ENCODE results near the gene CRABP1.

The CRABP1 gene

GRCh38 chr15:78388865-78389264 is 48.7 kb downstream of the CRABP1 start:
- Histone ChIP-seq H3K36me3 (ENCODE audit: insufficient read depth, low read depth, low read length) (no peaks in the 10 kb centered on the region), H3K4me3 (ENCODE audit: low read length) (no peak overlapping the region), H3K27me3 (ENCODE audit: insufficient read depth, low read length) (no peaks in the 10 kb centered on the region; the same call in 1 of the 2 replicates), H3K9ac (ENCODE audit: low read depth, low read length) (no peak overlapping the region), H3K27ac (ENCODE audit: low read length) (no peak overlapping the region), H3K4me1 (ENCODE audit: insufficient read depth, low read length) (peaks cover 25% of the 10 kb centered on the region; the same call in 1 of the 2 replicates), H3K9me3 (ENCODE audit: insufficient read depth, low read depth, low read length) (no peaks in the 10 kb centered on the region)

- Histone ChIP-seq H3K9ac (ENCODE audit: low read depth, low read length) (no peak overlapping the region), H3K36me3 (ENCODE audit: insufficient read depth, low read depth, low read length) (no peaks in the 10 kb centered on the region), H3K27me3 (ENCODE audit: insufficient read depth, low read length) (no peaks in the 10 kb centered on the region; the same call in 1 of the 2 replicates), H3K9me3 (ENCODE audit: insufficient read depth, low read depth, low read length) (no peaks in the 10 kb centered on the region), H3K27ac (ENCODE audit: low read length) (no peak overlapping the region), H3K4me1 (ENCODE audit: insufficient read depth, low read length) (peaks cover 30% of the 10 kb centered on the region; the same call in 1 of the 2 replicates), H3K4me3 (ENCODE audit: low read length) (no peak overlapping the region)
Observed at GRCh38 chr15:78389322-78389721, 49.2 kb downstream of the CRABP1 start.

- Histone ChIP-seq H3K4me3 (ENCODE audit: low read length) (no peak overlapping the region), H3K27ac (ENCODE audit: low read length) (no peak overlapping the region), H3K27me3 (ENCODE audit: insufficient read depth, low read length) (no peaks in the 10 kb centered on the region; the same call in 1 of the 2 replicates), H3K9me3 (ENCODE audit: insufficient read depth, low read depth, low read length) (no peaks in the 10 kb centered on the region), H3K4me1 (ENCODE audit: insufficient read depth, low read length) (peaks cover 34% of the 10 kb centered on the region; the same call in 1 of the 2 replicates), H3K9ac (ENCODE audit: low read depth, low read length) (no peak overlapping the region), H3K36me3 (ENCODE audit: insufficient read depth, low read depth, low read length) (no peaks in the 10 kb centered on the region)
Observed at GRCh38 chr15:78389738-78390137, 49.6 kb downstream of the CRABP1 start.

- no peaks in the 10 kb centered on the region for H3K36me3 ChIP-seq (ENCODE audit: insufficient read depth, low read depth, low read length)
Observed at GRCh38 chr15:78390242-78390641, 50.1 kb downstream of the CRABP1 start.

GRCh38 chr15:78390826-78391225 is 50.7 kb downstream of the CRABP1 start:
- Histone ChIP-seq H3K4me1 (ENCODE audit: insufficient read depth, low read length) (peaks cover 39% of the 10 kb centered on the region; the same call in 1 of the 2 replicates), H3K9ac (ENCODE audit: low read depth, low read length) (no peak overlapping the region), H3K27ac (ENCODE audit: low read length) (no peak overlapping the region)

More at GRCh38 chr15:78390242-78390641, 50.1 kb downstream of the CRABP1 start:
- H3K9me3 ChIP-seq (ENCODE audit: insufficient read depth, low read depth, low read length), result no peaks in the 10 kb centered on the region
- no peak overlapping the region for H3K27ac ChIP-seq (ENCODE audit: low read length)
- H3K27me3 ChIP-seq (ENCODE audit: insufficient read depth, low read length), result no peaks in the 10 kb centered on the region; the same call in 1 of the 2 replicates
- H3K4me3 ChIP-seq (ENCODE audit: low read length), result no peak overlapping the region
- H3K4me1 ChIP-seq (ENCODE audit: insufficient read depth, low read length), result peaks cover 36% of the 10 kb centered on the region; the same call in 1 of the 2 replicates
- no peak overlapping the region for H3K9ac ChIP-seq (ENCODE audit: low read depth, low read length)

GRCh38 chr15:78391781-78392180 is 51.6 kb downstream of the CRABP1 start:
- peaks cover 35% of the 10 kb centered on the region; the same call in 1 of the 2 replicates for H3K4me1 ChIP-seq (ENCODE audit: insufficient read depth, low read length)

More at GRCh38 chr15:78390826-78391225, 50.7 kb downstream of the CRABP1 start:
- Histone ChIP-seq H3K27me3 (ENCODE audit: insufficient read depth, low read length) (no peaks in the 10 kb centered on the region; the same call in 1 of the 2 replicates), H3K9me3 (ENCODE audit: insufficient read depth, low read depth, low read length) (no peaks in the 10 kb centered on the region), H3K4me3 (ENCODE audit: low read length) (no peak overlapping the region), H3K36me3 (ENCODE audit: insufficient read depth, low read depth, low read length) (no peaks in the 10 kb centered on the region)

GRCh38 chr15:78392430-78392829 is 52.3 kb downstream of the CRABP1 start:
- no peak overlapping the region for H3K4me3 ChIP-seq (ENCODE audit: low read length)
- H3K9ac ChIP-seq (ENCODE audit: low read depth, low read length), result no peak overlapping the region
- no peaks in the 10 kb centered on the region for H3K9me3 ChIP-seq (ENCODE audit: insufficient read depth, low read depth, low read length)
- H3K36me3 ChIP-seq (ENCODE audit: insufficient read depth, low read depth, low read length), result no peaks in the 10 kb centered on the region
- H3K27me3 ChIP-seq (ENCODE audit: insufficient read depth, low read length), result no peaks in the 10 kb centered on the region
- peaks cover 28% of the 10 kb centered on the region; the same call in 1 of the 2 replicates for H3K4me1 ChIP-seq (ENCODE audit: insufficient read depth, low read length)
- H3K27ac ChIP-seq (ENCODE audit: low read length), result no peak overlapping the region

More at GRCh38 chr15:78391781-78392180, 51.6 kb downstream of the CRABP1 start:
- Histone ChIP-seq H3K4me3 (ENCODE audit: low read length) (no peak overlapping the region), H3K36me3 (ENCODE audit: insufficient read depth, low read depth, low read length) (no peaks in the 10 kb centered on the region), H3K9ac (ENCODE audit: low read depth, low read length) (no peak overlapping the region), H3K27ac (ENCODE audit: low read length) (no peak overlapping the region), H3K9me3 (ENCODE audit: insufficient read depth, low read depth, low read length) (no peaks in the 10 kb centered on the region), H3K27me3 (ENCODE audit: insufficient read depth, low read length) (no peaks in the 10 kb centered on the region; the same call in 1 of the 2 replicates)

- H3K36me3 ChIP-seq (ENCODE audit: insufficient read depth, low read depth, low read length), result no peaks in the 10 kb centered on the region
- H3K4me1 ChIP-seq (ENCODE audit: insufficient read depth, low read length), result peaks cover 21% of the 10 kb centered on the region; the same call in 1 of the 2 replicates
- no peak overlapping the region for H3K4me3 ChIP-seq (ENCODE audit: low read length)
- H3K9me3 ChIP-seq (ENCODE audit: insufficient read depth, low read depth, low read length), result no peaks in the 10 kb centered on the region
- no peak overlapping the region for H3K27ac ChIP-seq (ENCODE audit: low read length)
- H3K27me3 ChIP-seq (ENCODE audit: insufficient read depth, low read length), result no peaks in the 10 kb centered on the region
- H3K9ac ChIP-seq (ENCODE audit: low read depth, low read length), result no peak overlapping the region
Observed at GRCh38 chr15:78393137-78393536, 53.0 kb downstream of the CRABP1 start.

- H3K9ac ChIP-seq (ENCODE audit: low read depth, low read length), result no peak overlapping the region; the same call in 1 of the 2 replicates
- H3K9me3 ChIP-seq (ENCODE audit: insufficient read depth, low read depth, low read length), result no peaks in the 10 kb centered on the region
Observed at GRCh38 chr15:78394026-78394425, 53.9 kb downstream of the CRABP1 start.

GRCh38 chr15:78394981-78395616 is 54.9 kb downstream of the CRABP1 start:
- H3K4me3 ChIP-seq (ENCODE audit: low read length), result peak overlapping the region; percentile 47
- H3K9ac ChIP-seq (ENCODE audit: low read depth, low read length), result peak overlapping the region; percentile 41; the same call in 1 of the 2 replicates
- H3K9me3 ChIP-seq (ENCODE audit: insufficient read depth, low read depth, low read length), result no peaks in the 10 kb centered on the region

More at GRCh38 chr15:78394026-78394425, 53.9 kb downstream of the CRABP1 start:
- H3K4me3 ChIP-seq (ENCODE audit: low read length), result no peak overlapping the region
- no peaks in the 10 kb centered on the region for H3K36me3 ChIP-seq (ENCODE audit: insufficient read depth, low read depth, low read length)
- peaks cover 22% of the 10 kb centered on the region for H3K4me1 ChIP-seq (ENCODE audit: insufficient read depth, low read length)
- no peaks in the 10 kb centered on the region for H3K27me3 ChIP-seq (ENCODE audit: insufficient read depth, low read length)
- no peak overlapping the region for H3K27ac ChIP-seq (ENCODE audit: low read length)

GRCh38 chr15:78396186-78396814 is 56.1 kb downstream of the CRABP1 start:
- no peaks in the 10 kb centered on the region for H3K36me3 ChIP-seq (ENCODE audit: insufficient read depth, low read depth, low read length)
- no peak overlapping the region for H3K27ac ChIP-seq (ENCODE audit: low read length)
- H3K4me1 ChIP-seq (ENCODE audit: insufficient read depth, low read length), result peaks cover 22% of the 10 kb centered on the region
- H3K4me3 ChIP-seq (ENCODE audit: low read length), result no peak overlapping the region
- no peaks in the 10 kb centered on the region for H3K27me3 ChIP-seq (ENCODE audit: insufficient read depth, low read length)
- H3K9me3 ChIP-seq (ENCODE audit: insufficient read depth, low read depth, low read length), result no peaks in the 10 kb centered on the region
- H3K9ac ChIP-seq (ENCODE audit: low read depth, low read length), result no peak overlapping the region

More at GRCh38 chr15:78394981-78395616, 54.9 kb downstream of the CRABP1 start:
- H3K4me1 ChIP-seq (ENCODE audit: insufficient read depth, low read length), result peaks cover 22% of the 10 kb centered on the region
- no peak overlapping the region for H3K27ac ChIP-seq (ENCODE audit: low read length)
- H3K27me3 ChIP-seq (ENCODE audit: insufficient read depth, low read length), result no peaks in the 10 kb centered on the region
- no peaks in the 10 kb centered on the region for H3K36me3 ChIP-seq (ENCODE audit: insufficient read depth, low read depth, low read length)
